Measurements from ENCODE around the gene ANKUB1.

- TF ChIP-seq, protein P1, sequence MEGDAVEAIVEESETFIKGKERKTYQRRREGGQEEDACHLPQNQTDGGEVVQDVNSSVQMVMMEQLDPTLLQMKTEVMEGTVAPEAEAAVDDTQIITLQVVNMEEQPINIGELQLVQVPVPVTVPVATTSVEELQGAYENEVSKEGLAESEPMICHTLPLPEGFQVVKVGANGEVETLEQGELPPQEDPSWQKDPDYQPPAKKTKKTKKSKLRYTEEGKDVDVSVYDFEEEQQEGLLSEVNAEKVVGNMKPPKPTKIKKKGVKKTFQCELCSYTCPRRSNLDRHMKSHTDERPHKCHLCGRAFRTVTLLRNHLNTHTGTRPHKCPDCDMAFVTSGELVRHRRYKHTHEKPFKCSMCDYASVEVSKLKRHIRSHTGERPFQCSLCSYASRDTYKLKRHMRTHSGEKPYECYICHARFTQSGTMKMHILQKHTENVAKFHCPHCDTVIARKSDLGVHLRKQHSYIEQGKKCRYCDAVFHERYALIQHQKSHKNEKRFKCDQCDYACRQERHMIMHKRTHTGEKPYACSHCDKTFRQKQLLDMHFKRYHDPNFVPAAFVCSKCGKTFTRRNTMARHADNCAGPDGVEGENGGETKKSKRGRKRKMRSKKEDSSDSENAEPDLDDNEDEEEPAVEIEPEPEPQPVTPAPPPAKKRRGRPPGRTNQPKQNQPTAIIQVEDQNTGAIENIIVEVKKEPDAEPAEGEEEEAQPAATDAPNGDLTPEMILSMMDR (IDR thresholded peaks at IDR 0.05; ENCODE audit: low read depth, low read length, poor library complexity, severe bottlenecking) = no peak
- TF ChIP-seq EZH2phosphoT487 (IDR thresholded peaks at IDR 0.05; ENCODE audit: borderline replicate concordance, low read length) = no peak
Observed at GRCh38 chr3:149800693-149801092, 8.3 kb upstream of the ANKUB1 start.

Measured in DOHH2 (cell line).